ENCODE data around the gene VPS9D1. TPM values are rescaled to one million over a fixed set of nuclear protein-coding genes. Genes with fewer than 3 reads are reported as not detected.

VPS9D1 gene
- total and polyA plus RNA-seq, 2 of the 4 experiments (the other 2 are of a cell fraction), result 1.8 to 20.3 TPM

DNA sequence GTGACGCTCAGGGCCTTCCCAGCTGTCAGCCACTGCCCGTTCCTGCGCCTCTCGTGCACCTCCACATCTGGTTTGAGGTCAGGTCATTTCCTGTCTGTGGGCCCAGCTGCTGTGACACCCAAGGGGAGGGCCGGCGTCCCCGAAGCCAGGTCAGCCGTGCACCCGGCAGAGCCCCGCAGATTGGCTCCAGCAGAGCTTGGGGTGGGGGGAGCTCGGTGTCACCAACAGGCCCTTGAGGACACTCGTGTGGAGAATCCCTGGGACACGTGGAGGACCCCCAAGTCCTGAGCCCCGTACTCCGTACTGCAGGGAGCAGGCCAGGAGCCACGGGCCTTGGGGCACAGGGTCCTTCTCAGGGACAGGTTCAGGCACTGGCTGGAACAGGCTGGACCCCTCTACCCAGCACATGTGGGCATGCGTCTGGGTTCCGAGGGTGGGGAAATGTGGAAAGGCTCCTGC is 24.0 kb downstream of the VPS9D1 start:
- in situ Hi-C loops (cut with MboI; ENCODE audit: low sequenced_read_pairs), result no loop called here
- H3K4ac ChIP-seq (ENCODE audit: low read depth, low read length), result no peak overlapping the region
- WGBS, 2 experiments (ENCODE audit: extremely low coverage in 2 of 2, insufficient read length in 1 of 2), result 74% methylated on average over 4 of the region's 18 CpGs; no CpG with 5 or more reads in 1 of the 2 experiments

More for the DNA sequence above, 24.0 kb downstream of the VPS9D1 start:
- H3K18ac ChIP-seq (ENCODE audit: low read depth, low read length), result no peak overlapping the region
- H4K20me1 ChIP-seq (ENCODE audit: insufficient read depth, low read length), result peaks cover 32% of the 10 kb centered on the region
- no peaks in the 10 kb centered on the region for H3K9me1 ChIP-seq (ENCODE audit: insufficient read depth, low read length)
- H3K4me3 ChIP-seq (ENCODE audit: insufficient read depth, low read depth, low read length), result no peak overlapping the region
- no peak overlapping the region for H2BK120ac ChIP-seq (ENCODE audit: low read depth, low read length)
- dilution Hi-C loops (cut with HindIII; ENCODE audit: low sequenced_read_pairs, unreplicated experiment) (no loop called here), intact Hi-C loops (cut with micrococcal nuclease) (no loop called here)
- H2AK5ac ChIP-seq (ENCODE audit: low read depth, low read length), result no peak overlapping the region
- no peak overlapping the region for H3K9ac ChIP-seq (ENCODE audit: low read depth, low read length)
- H3K27me3 ChIP-seq (ENCODE audit: control insufficient read depth, insufficient read depth, low read length), result no peaks in the 10 kb centered on the region
- H3K14ac ChIP-seq (replicated peaks; ENCODE audit: low read depth, low read length), result no peak overlapping the region
- DNase-seq (no peak), ATAC-seq (ENCODE audit: low read depth) (no peak)
- no peak overlapping the region for H2BK20ac ChIP-seq (ENCODE audit: low read depth, low read length)
- BruUV-seq (replicated peaks), result no TSS peak
- H2BK5ac ChIP-seq (ENCODE audit: low read depth, low read length, poor library complexity, severe bottlenecking), result no peak overlapping the region
- peaks cover 8% of the 10 kb centered on the region for H3K4me1 ChIP-seq (ENCODE audit: control insufficient read depth, insufficient read depth, low read length)
- H3K27ac ChIP-seq (ENCODE audit: insufficient read depth, low read length), result no peak overlapping the region
- no peak overlapping the region for H4K91ac ChIP-seq (ENCODE audit: insufficient read depth, low read depth, low read length)
- CTCF ChIA-PET, result no interaction called here
- no peak overlapping the region for H4K5ac ChIP-seq (ENCODE audit: low read depth, low read length)
- H2AK9ac ChIP-seq (replicated peaks; ENCODE audit: low read depth, low read length, poor library complexity), result peak overlapping the region; percentile 85
- TF ChIP-seq FOS (IDR thresholded peaks at IDR 0.05; ENCODE audit: low read depth, low read length), result no peak
- TF ChIP-seq RAD21 (IDR thresholded peaks at IDR 0.05; ENCODE audit: low read length), result no peak
- no peak for TF ChIP-seq MAZ (IDR thresholded peaks at IDR 0.05; ENCODE audit: borderline replicate concordance, low read depth, low read length)
- TF ChIP-seq RFX5 (IDR thresholded peaks at IDR 0.05; ENCODE audit: low read depth, low read length), result no peak
- TF ChIP-seq MXI1 (IDR thresholded peaks at IDR 0.05; ENCODE audit: borderline replicate concordance, low read depth, low read length), result no peak
- no peak for TF ChIP-seq SMC3 (IDR thresholded peaks at IDR 0.05; ENCODE audit: low read depth, low read length)
- TF ChIP-seq MAFK (IDR thresholded peaks at IDR 0.05; ENCODE audit: low read depth, low read length), result no peak
- peaks cover 5 to 20% of the 10 kb centered on the region in 2 experiments; a peak in 2 of 4 replicates for H3K79me1 ChIP-seq (ENCODE audit: low read depth in 1 of 2, low read length in 2 of 2)
- no peak overlapping the region for H4K8ac ChIP-seq (ENCODE audit: low read depth in 2 of 2, low read length in 2 of 2)
- no peak overlapping the region for H3K56ac ChIP-seq (ENCODE audit: extremely low read depth, insufficient read depth, low read length)
- H3K9me3 ChIP-seq (ENCODE audit: control insufficient read depth, insufficient read depth, low read length), result no peaks in the 10 kb centered on the region
- no peak overlapping the region for H2AFZ ChIP-seq (replicated peaks; ENCODE audit: low read length, poor library complexity)
- no peak overlapping the region for H2BK15ac ChIP-seq (ENCODE audit: low read depth, low read length)
- POLR2A ChIA-PET (ENCODE audit: unreplicated experiment), result no interaction called here
- H3K36me3 ChIP-seq (ENCODE audit: control insufficient read depth, insufficient read depth, low read length), result peaks cover 40% of the 10 kb centered on the region
- H3K4me2 ChIP-seq (ENCODE audit: low read depth, low read length), result no peak overlapping the region
- H3K23ac ChIP-seq (ENCODE audit: low read depth, low read length), result no peak overlapping the region

All from IMR-90 (cell line).